Adrenal gland (tissue), 5 donors: ENCODE data around the gene CAPN5.

Experiments used
- POLR2A ChIP-seq, 2 donors: fragments of 450-650 bp; IDR thresholded peaks; one replicate each; pipeline ENCODE4 v1.6.1; 2017; ENCODE audit warnings: antibody characterized with exemption in 2 of 2, mild to moderate bottlenecking in 2 of 2, moderate library complexity in 1 of 2
- TF ChIP-seq, protein P1 (sequence below), 6 experiments: fragments of 450-650 bp in 4 of 6; fragments of 200-600 bp in 2 of 6; sonication (generic) in 1 of 6; IDR thresholded peaks; 1 replicate in 5 of 6; 2 replicates in 1 of 6; pipeline versions ENCODE4 v1.5.1 to v1.8.0; 2016 to 2021; ENCODE audit warnings: antibody characterized with exemption in 6 of 6, mild to moderate bottlenecking in 2 of 6, moderate library complexity in 1 of 6
- donor health status: DM: no; HTN: no; CAD: no.

DNA sequence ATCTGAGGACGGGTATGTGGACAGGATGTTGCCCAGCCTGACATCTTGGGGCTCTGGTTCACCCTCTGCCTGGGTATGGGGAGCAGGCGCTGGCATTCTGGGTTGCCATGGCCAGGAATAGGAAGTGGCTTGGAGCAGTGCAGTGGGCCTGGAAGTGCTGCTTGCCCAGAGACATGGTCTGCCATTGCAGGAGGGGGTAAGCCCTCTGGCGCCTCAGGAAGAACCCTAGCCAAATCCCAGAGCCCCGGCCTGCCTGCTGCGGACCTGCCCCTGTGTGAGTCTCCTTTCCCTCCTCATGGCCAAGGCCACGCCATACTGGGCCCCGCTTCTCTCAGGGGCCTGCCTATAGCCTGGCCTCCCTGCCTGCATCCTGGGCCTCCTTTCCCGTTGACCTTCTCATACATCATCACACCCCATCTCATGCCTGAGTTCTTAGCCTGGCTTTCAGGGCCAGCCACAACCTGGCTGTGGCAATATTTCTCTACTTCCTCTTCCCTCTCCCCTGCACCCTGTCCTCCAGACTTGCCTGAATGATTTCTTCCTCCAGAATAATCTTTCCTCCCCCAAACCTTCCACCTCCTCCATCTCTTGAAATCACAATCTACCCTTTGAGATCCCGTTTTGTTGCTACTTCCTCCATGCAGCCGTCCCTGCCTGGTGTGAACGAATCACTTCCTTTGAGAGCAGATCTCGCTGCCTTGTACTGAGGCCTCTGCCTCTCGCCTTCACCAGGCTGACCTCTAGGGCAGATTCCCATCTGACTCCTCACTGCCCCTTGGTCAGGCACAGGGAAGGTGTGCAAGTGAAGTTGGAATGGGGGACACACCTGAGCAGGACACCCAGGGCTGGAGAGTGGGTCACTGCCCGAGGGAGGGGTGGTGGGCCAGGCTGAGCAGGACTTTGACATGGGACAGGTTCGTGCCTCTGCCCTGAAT lies 5.2 kb downstream of the CAPN5 start:
- TF ChIP-seq, protein P1, sequence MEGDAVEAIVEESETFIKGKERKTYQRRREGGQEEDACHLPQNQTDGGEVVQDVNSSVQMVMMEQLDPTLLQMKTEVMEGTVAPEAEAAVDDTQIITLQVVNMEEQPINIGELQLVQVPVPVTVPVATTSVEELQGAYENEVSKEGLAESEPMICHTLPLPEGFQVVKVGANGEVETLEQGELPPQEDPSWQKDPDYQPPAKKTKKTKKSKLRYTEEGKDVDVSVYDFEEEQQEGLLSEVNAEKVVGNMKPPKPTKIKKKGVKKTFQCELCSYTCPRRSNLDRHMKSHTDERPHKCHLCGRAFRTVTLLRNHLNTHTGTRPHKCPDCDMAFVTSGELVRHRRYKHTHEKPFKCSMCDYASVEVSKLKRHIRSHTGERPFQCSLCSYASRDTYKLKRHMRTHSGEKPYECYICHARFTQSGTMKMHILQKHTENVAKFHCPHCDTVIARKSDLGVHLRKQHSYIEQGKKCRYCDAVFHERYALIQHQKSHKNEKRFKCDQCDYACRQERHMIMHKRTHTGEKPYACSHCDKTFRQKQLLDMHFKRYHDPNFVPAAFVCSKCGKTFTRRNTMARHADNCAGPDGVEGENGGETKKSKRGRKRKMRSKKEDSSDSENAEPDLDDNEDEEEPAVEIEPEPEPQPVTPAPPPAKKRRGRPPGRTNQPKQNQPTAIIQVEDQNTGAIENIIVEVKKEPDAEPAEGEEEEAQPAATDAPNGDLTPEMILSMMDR (IDR thresholded peaks at IDR 0.05) = no peak
- no peak for TF ChIP-seq POLR2A (IDR thresholded peaks at IDR 0.05)
